Occipital lobe (tissue), 2 donors: ENCODE data around the gene INS. TPM values are rescaled to one million over a fixed set of nuclear protein-coding genes. Genes with fewer than 3 reads are reported as not detected.
A peak's percentile ranks its signal among the peaks of the same experiment; 100 is the strongest.

Experiments
- DNase-seq: peaks from one replicate; lab custom pipeline; 2025; lab: John Stamatoyannopoulos, UW
- total RNA-seq: library from RNA; depleted of rRNA; stranded (reverse); fragments of >200 nt; gene quantifications from one replicate; pipeline ENCODE4 v1.2.3, GENCODE V29; 2014

INS gene
- total RNA-seq, 1 donor from 2014 or later = not detected

DNA sequence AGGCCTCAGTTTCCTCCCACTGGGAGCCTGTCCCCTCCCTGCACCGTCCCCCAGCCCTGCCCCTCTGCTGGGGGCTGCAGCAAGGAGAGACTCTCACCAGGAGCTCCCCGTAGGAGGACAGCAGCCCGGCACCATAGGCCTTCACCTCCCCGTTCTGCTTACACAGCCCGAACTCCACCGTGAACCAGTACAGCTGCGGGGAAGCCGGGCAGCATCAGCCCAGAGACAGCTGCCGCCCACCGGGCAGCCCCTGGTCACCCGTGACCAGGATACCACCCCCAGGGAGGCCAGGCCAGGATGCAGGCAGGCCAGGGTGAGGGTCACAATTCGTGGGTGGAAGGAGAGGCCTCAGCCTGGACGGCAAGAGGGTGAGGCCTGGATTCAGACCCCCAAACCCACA lies 4.6 kb upstream of the INS start:
- no peak for DNase-seq

GRCh38 chr11:2164861-2165555 lies 4.0 kb upstream of the INS start:
- DNase-seq = no peak

DNA sequence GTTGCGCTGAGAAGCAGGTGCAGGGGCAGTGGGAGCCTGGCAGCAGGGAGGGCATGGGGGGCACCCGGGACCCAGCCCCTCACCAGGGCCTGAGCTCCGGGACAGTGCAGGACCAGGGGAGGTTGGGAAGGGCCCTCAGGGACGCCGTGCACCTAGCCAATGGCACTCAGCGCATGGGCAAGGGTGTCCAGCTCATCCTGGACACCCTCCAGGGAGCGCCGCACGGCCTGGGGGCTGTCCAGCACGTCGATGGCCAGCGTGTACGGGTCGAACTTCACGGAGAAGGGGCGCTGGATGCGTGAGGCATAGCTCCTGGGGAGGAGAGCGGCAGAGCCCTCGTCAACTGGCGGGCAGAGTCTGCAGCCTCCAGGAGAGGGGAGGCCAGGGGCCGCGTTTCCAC lies 3.1 kb upstream of the INS start:
- no peak for DNase-seq

GRCh38 chr11:2163428-2163978 lies 2.5 kb upstream of the INS start:
- no peak for DNase-seq

GRCh38 chr11:2159536-2160413 lies 1.2 kb downstream of the INS start:
- DNase-seq = no peak

DNA sequence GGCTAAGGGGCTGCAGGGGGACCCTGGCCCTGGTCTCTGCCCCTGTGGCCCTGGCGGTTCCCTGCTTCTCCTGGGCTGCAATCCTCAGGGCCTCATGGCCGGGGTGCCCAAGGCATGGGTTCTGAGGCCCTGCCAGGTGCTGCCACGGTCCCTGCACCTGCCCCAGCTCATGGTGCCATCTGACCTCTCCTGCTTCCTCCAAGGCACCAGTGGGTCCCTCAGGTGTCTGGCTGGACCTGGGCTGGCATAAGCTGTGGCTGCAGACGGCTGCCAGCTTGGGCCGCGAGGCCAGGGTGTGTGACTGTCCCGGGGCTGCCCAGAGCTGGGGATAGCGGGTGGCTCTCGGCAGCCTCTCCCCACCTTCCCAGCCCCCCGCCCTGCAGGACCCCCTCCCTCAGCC lies 2.0 kb downstream of the INS start:
- DNase-seq = no peak

- DNase-seq = no peak
Measured at GRCh38 chr11:2158296-2158737, 2.7 kb downstream of the INS start.

- DNase-seq = no peak
Measured at GRCh38 chr11:2157294-2158040, 3.5 kb downstream of the INS start.

DNA sequence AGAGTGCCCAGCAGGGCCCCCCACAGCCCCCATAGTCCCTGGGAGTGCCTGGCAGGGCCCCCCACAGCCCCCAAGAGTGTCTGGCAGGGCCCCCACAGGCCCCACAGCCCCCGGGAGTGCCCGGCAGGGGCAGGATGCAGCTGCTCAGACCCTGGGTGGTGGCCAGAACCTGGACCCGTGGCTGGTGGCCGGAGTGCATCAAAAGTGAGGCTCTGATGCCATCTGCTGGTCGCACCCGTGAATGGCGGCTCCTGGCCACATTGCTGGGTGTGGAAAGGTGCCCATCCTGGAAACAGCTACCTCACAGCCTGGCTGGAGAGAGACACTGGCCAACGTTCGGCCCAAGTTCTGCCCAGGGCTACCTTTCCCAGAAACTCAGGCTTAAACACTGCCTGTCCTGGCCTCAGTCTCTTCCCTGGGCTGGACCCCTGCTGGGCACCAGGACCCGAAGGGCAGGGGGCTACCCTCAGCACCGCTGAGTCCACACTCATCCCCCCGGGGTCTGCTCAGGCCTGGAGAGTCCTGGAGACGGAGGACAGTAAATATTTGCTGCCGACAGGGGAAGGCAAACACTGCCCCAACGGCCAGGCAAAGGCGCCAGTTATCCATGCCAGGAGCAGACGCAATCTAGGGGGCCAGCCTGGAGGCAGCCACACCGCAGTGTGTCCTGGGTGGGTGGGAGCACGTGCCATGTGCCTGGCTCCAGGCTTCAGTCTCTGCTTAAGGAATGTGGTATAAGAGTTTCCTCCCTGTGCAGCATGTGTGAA lies 4.4 kb downstream of the INS start:
- DNase-seq = peak; percentile 26

DNA sequence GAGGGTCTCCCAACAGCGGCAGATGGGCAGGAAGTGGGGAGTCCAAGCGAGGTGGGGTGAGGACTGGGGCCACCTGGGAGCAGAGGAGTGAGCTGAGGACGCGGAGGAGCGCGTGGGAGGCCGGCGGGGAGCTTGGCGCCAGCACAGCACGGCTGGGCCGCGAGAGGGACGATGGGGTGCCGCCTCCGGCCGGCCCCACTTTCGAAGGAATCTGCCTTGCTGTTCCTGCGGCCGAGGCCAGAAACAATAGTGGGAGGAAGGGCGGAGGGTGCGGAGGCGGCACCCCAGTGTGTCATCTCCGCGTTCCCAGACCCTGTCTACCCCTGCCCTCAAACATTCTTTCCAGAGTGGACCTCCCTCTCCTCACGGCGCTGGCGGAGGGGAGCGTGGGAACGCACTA lies 5.5 kb downstream of the INS start:
- no peak for DNase-seq

DNA sequence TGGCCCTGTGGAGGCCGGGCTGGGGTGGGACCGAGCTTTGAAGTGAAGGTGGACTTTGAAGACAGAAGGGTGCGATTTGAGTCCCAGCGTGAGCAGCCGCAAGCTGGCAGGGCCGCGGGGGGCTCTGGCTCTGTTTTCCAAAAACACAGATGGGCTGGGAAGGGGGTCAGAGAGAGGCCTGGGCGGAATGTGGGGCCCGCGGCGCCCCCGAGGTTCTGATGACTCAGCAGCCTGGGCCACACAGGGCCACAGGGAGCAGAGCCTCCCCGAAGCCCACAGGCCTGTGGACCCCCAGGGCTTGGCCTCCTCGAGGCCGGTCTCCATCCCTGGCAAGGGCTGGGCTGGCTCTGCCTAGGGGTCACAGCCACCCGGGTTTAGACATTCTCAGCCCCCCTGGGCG lies 6.1 kb downstream of the INS start:
- no peak for DNase-seq

DNA sequence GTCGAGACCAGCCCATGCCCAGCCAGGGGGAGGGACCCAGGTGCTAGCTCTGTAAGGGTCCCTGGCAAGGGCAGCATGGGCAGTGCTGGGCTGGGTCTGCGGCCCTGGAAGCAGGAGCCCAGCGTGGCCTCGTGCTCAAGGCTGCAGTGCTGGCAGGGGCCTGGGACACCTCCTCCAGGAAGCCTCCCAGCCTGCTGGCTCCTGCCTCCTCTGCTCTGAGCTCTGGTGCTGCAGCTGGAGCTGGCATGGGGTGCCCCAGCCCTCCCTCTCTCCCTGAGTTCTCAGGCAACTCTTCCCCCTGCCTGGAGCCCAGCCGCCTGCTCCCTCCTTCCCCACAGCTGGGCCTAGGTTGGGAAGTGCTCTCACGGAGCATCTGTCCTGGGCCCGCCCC lies 6.8 kb downstream of the INS start:
- no peak for DNase-seq

- DNase-seq = no peak
Measured at GRCh38 chr11:2153581-2154194, 7.3 kb downstream of the INS start.

- DNase-seq = peak; percentile 34
Measured at GRCh38 chr11:2151500-2152257, 9.3 kb downstream of the INS start.

GRCh38 chr11:2149864-2150847 lies 10.9 kb downstream of the INS start:
- DNase-seq = no peak

GRCh38 chr11:2149460-2149859 lies 11.5 kb downstream of the INS start:
- no peak for DNase-seq

DNA sequence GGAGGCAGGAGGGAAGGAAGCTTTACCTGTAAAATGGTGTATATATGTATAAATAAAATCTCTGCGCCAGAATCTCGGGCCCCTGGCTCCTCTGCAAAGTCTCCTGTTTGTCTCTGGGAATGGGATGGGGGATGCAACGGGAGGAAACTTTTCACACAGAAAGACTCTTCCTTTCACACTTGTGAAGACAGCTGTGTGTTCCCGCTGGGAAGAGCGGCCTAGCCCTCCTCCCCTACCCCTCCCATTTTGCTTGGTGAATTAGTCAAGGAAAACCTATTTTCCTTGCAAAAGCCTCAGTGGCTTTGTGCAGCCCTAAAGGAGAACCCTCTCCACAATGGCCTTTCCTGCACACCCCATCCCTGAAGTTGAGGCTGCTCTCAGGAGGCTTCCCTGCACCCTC lies 12.4 kb downstream of the INS start:
- DNase-seq = no peak

DNA sequence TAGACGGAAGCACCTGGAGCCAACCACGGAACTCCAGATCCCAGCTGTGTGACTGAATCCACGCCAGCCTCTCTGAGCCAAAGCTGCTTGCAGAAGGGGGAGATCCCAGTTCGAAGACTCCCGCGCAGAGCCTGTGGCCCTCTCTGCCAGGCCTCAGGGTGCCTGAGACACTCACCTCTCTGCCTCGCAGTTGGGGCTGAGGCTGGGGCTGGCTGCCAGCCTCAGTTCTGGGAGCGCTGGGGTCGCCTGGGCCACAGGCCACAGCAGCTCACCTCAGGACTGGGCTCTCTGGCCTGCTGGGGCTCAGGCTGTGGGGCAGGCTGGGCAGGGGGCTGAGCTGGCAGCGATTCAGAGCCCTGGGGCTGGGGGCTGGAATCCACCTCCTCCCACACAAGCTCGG lies 13.6 kb downstream of the INS start:
- DNase-seq = no peak

- no peak for DNase-seq
Measured at GRCh38 chr11:2146051-2146450, 15.0 kb downstream of the INS start.
